Keratinocyte (primary cell): ENCODE results near the gene DNAH10. TPM values are rescaled to one million over a fixed set of nuclear protein-coding genes. Genes with fewer than 3 reads are reported as not detected.

Experiments used
- DNase-seq: peaks from one replicate; pipeline ENCODE4 v3.0.0-alpha.2; 2011; ENCODE audit warnings: low read depth, missing footprints, low spot score
- FAIRE-seq: peaks from 2 replicates; lab custom pipeline; 2011; peaks lifted over from hg19 to GRCh38; lab: Jason Lieb, UNC
- H2AFZ ChIP-seq: 2 replicates; pipeline ENCODE4 v1.6.0; 2012; ENCODE audit warnings: low read length, control low read depth, inconsistent platforms; ENCODE audit not compliant: control insufficient read depth
- H3K27ac ChIP-seq: 2 replicates; pipeline ENCODE4 v1.5.1; 2011; ENCODE audit warnings: low read length; ENCODE audit not compliant: control insufficient read depth, insufficient read depth
- H3K27me3 ChIP-seq: 3 replicates; pipeline ENCODE4 v1.6.0; 2011; ENCODE audit warnings: low read length; ENCODE audit not compliant: control insufficient read depth, insufficient read depth; ENCODE audit errors: extremely low read depth
- H3K36me3 ChIP-seq, 2 experiments: 2 replicates in 1 of 2; 3 replicates in 1 of 2; pipeline ENCODE4 v1.5.1; 2011; ENCODE audit warnings: low read length in 2 of 2, mild to moderate bottlenecking in 1 of 2; ENCODE audit not compliant: control insufficient read depth in 2 of 2, insufficient read depth in 2 of 2; ENCODE audit errors: extremely low read depth in 1 of 2
- H3K4me1 ChIP-seq: 3 replicates; pipeline ENCODE4 v1.5.1; 2011; ENCODE audit warnings: low read length; ENCODE audit not compliant: control insufficient read depth, insufficient read depth; ENCODE audit errors: extremely low read depth
- H3K4me2 ChIP-seq: 3 replicates; pipeline ENCODE4 v1.6.0; 2011; ENCODE audit warnings: low read depth, low read length; ENCODE audit not compliant: control insufficient read depth, insufficient read depth; ENCODE audit errors: extremely low read depth
- H3K4me3 ChIP-seq, 3 experiments: fragments of 200-600 bp in 1 of 3; sonication (generic) in 1 of 3; 2 replicates in 2 of 3; 3 replicates in 1 of 3; pipeline ENCODE4 v1.5.1; 2011 to 2016; ENCODE audit warnings: low read length in 3 of 3, mild to moderate bottlenecking in 3 of 3, control low read depth in 2 of 3, inconsistent platforms in 1 of 3, low read depth in 1 of 3, mixed read lengths in 1 of 3, mixed run types in 1 of 3, moderate library complexity in 1 of 3; ENCODE audit not compliant: control insufficient read depth in 2 of 3, insufficient read depth in 2 of 3; ENCODE audit errors: extremely low read depth in 1 of 3
- H3K79me2 ChIP-seq: 2 replicates; pipeline ENCODE4 v1.6.0; 2012; ENCODE audit warnings: low read length; ENCODE audit not compliant: control insufficient read depth, insufficient read depth
- H3K9ac ChIP-seq: 3 replicates; pipeline ENCODE4 v1.6.0; 2011; ENCODE audit warnings: low read length; ENCODE audit not compliant: control insufficient read depth, insufficient read depth; ENCODE audit errors: extremely low read depth
- H3K9me1 ChIP-seq: 3 replicates; pipeline ENCODE4 v1.6.0; 2011; ENCODE audit warnings: low read length; ENCODE audit not compliant: control insufficient read depth, insufficient read depth; ENCODE audit errors: extremely low read depth
- H3K9me3 ChIP-seq: 2 replicates; pipeline ENCODE4 v1.5.1; 2012; ENCODE audit warnings: low read depth, low read length; ENCODE audit not compliant: control insufficient read depth
- H4K20me1 ChIP-seq: 3 replicates; pipeline ENCODE4 v1.6.0; 2011; ENCODE audit warnings: low read length; ENCODE audit not compliant: control insufficient read depth, insufficient read depth; ENCODE audit errors: extremely low read depth
- CTCF ChIP-seq, 3 experiments: IDR thresholded peaks in 1 of 3; conservative IDR thresholded peaks in 1 of 3; optimal IDR thresholded peaks in 1 of 3; 2 replicates in 2 of 3; 3 replicates in 1 of 3; pipeline versions ENCODE3 to v1.5.1; 2011; ENCODE audit warnings: low read length in 3 of 3, mild to moderate bottlenecking in 3 of 3, moderate library complexity in 2 of 3, control low read depth in 1 of 3, inconsistent platforms in 1 of 3; ENCODE audit not compliant: insufficient read depth in 2 of 3; ENCODE audit errors: extremely low read depth in 1 of 3
- EZH2 ChIP-seq: IDR thresholded peaks from one replicate; pipeline ENCODE4 v1.6.1; 2012; ENCODE audit warnings: inconsistent platforms, mild to moderate bottlenecking, low read length, moderate library complexity
- dilution Hi-C: fragments of 300-500 bp; cut with MboI; formaldehyde crosslinking; loops from one replicate; pipeline ENCODE4 v1.7.0; 2020; ENCODE audit warnings: low sequenced_read_pairs; ENCODE audit not compliant: extremely low pct_ligation_motif_present
- polyA plus RNA-seq, 5 experiments: library from polyadenylated mRNA; depleted of rRNA in 3 of 5; stranded (reverse) in 3 of 5; stranded (forward) in 1 of 5; unstranded in 1 of 5; fragments of >200 nt; gene quantifications; 1 replicate in 1 of 5; 2 replicates in 3 of 5; 3 replicates in 1 of 5; pipeline versions ENCODE4 v1.2.1 to v1.2.3, GENCODE V29; 2011 to 2012; ENCODE audit warnings: missing spikeins in 2 of 5, low read depth in 1 of 5, low replicate concordance in 1 of 5

Gene DNAH10
- polyA plus RNA-seq, 1 donor (not counting 4 experiments of a cell fraction or from before 2014, with no cell fraction given) = 0.08 TPM

GRCh38 chr12:123949770-123950165, 187.7 kb downstream of the DNAH10 start:
- Histone ChIP-seq H3K27me3 (no peaks in the 10 kb centered on the region), H3K79me2 (no peaks in the 10 kb centered on the region), H3K4me3 (no peak overlapping the region), H3K9me1 (no peaks in the 10 kb centered on the region), H3K9ac (no peak overlapping the region), H2AFZ (no peak overlapping the region), H4K20me1 (peaks cover 3% of the 10 kb centered on the region), H3K36me3 (peaks cover 0 to 5% of the 10 kb centered on the region in 2 experiments), H3K9me3 (no peaks in the 10 kb centered on the region), H3K4me1 (no peaks in the 10 kb centered on the region), H3K4me2 (no peak overlapping the region), H3K27ac (no peak overlapping the region)
- TF ChIP-seq EZH2 (no peak), CTCF (optimal IDR thresholded peaks at IDR 0.05 in 1 of 3, IDR thresholded peaks at IDR 0.05 in 1 of 3, conservative IDR thresholded peaks at IDR 0.05 in 1 of 3; ENCODE audit: extremely low read depth in 1 of 3, insufficient read depth in 2 of 3, low read length in 3 of 3) (no peak)
- DNase-seq (no peak), FAIRE-seq (no peak)
- dilution Hi-C loops = no loop called here

- Histone ChIP-seq H3K27ac (no peak overlapping the region), H3K36me3 (peaks cover 0 to 2% of the 10 kb centered on the region in 2 experiments), H3K9me3 (no peaks in the 10 kb centered on the region), H3K9me1 (no peaks in the 10 kb centered on the region), H3K4me3 (no peak overlapping the region), H3K4me2 (no peak overlapping the region), H3K27me3 (no peaks in the 10 kb centered on the region), H4K20me1 (peaks cover 3% of the 10 kb centered on the region), H3K9ac (no peak overlapping the region), H2AFZ (no peak overlapping the region), H3K79me2 (no peaks in the 10 kb centered on the region), H3K4me1 (no peaks in the 10 kb centered on the region)
- FAIRE-seq (no peak), DNase-seq (no peak)
- dilution Hi-C loops = no loop called here
- TF ChIP-seq EZH2 = no peak
- no peak for TF ChIP-seq CTCF (optimal IDR thresholded peaks at IDR 0.05 in 1 of 3, IDR thresholded peaks at IDR 0.05 in 1 of 3, conservative IDR thresholded peaks at IDR 0.05 in 1 of 3; ENCODE audit: extremely low read depth in 1 of 3, insufficient read depth in 2 of 3, low read length in 3 of 3)
Measured at GRCh38 chr12:123950476-123951349, 188.6 kb downstream of the DNAH10 start.
